HG03108 (cell line): Measurements from ENCODE around the gene SUMF2.
"Not testable (repeated sequence)": the region's sequence is repeated elsewhere in the genome, so short reads cannot be mapped to it uniquely, and the experiment has no call there.

Experiments used
- ATAC-seq: cut with Tn5 transposase; IDR thresholded peaks from one replicate; pipeline ENCODE4 v1.9.1; 2021; ENCODE audit warnings: moderate library complexity; ENCODE audit not compliant: unreplicated experiment

SUMF2 gene

GRCh38 chr7:56105508-56105907, 41.4 kb downstream of the SUMF2 start:
- no peak for ATAC-seq

GRCh38 chr7:56106108-56107073, 42.3 kb downstream of the SUMF2 start, which contains the start of gene CHCHD2:
TSS of gene CHCHD2 (minus strand) at chr7:56106476. CDS start at chr7:56106413, 63 bp downstream.
- peak; percentile 100 for ATAC-seq

GRCh38 chr7:56107954-56108258, 43.8 kb downstream of the SUMF2 start:
- no peak for ATAC-seq

- no peak for ATAC-seq
Observed at GRCh38 chr7:56110611-56111010, 46.5 kb downstream of the SUMF2 start.

GRCh38 chr7:56112244-56112643, 48.2 kb downstream of the SUMF2 start:
- ATAC-seq = not testable (repeated sequence)

- no peak for ATAC-seq
Observed at GRCh38 chr7:56115852-56116538, 51.9 kb downstream of the SUMF2 start, which contains the start of gene NUPR2. TSS of gene NUPR2 (minus strand) at chr7:56116417. CDS start at chr7:56116314, 103 bp downstream.

- no peak for ATAC-seq
Observed at GRCh38 chr7:56121440-56121839, 57.4 kb downstream of the SUMF2 start.

- ATAC-seq = no peak
Observed at GRCh38 chr7:56124981-56125380, 60.9 kb downstream of the SUMF2 start.

- ATAC-seq = no peak
Observed at GRCh38 chr7:56125831-56126230, 61.7 kb downstream of the SUMF2 start.

- no peak for ATAC-seq
Observed at GRCh38 chr7:56127241-56127975, 63.3 kb downstream of the SUMF2 start.
